ENCODE results near the gene GP9. TPM values are rescaled to one million over a fixed set of nuclear protein-coding genes. Genes with fewer than 3 reads are reported as not detected.

Gene GP9
- polyA plus RNA-seq, 1 of the 3 experiments (the other 2 are of a cell fraction): not detected

- H3K27ac ChIP-seq (ENCODE audit: low read depth in 2 of 2, low read length in 1 of 2): no peak overlapping the region
- H3K36me3 ChIP-seq (replicated peaks in 1 of 2; ENCODE audit: control insufficient read depth in 1 of 2, insufficient read depth in 2 of 2, low read length in 1 of 2): no peaks in the 10 kb centered on the region
- no peaks in the 10 kb centered on the region for H3F3A ChIP-seq (replicated peaks; ENCODE audit: insufficient read depth)
- H3K4me1 ChIP-seq (ENCODE audit: control insufficient read depth in 1 of 2, insufficient read depth in 2 of 2, low read depth in 1 of 2, low read length in 1 of 2): peaks cover 0 to 8% of the 10 kb centered on the region in 2 experiments; a peak in 1 of 4 replicates
- POLR2A ChIA-PET: no interaction called here
- TF ChIP-seq JUND (IDR thresholded peaks at IDR 0.05): no peak
- TF ChIP-seq MAX (IDR thresholded peaks at IDR 0.05; ENCODE audit: low read depth): no peak
- no peak for TF ChIP-seq TCF12 (IDR thresholded peaks at IDR 0.05)
- no peak for TF ChIP-seq REST (IDR thresholded peaks at IDR 0.05; ENCODE audit: low read depth, low read length)
- no peak for TF ChIP-seq NFIC (IDR thresholded peaks at IDR 0.05; ENCODE audit: borderline replicate concordance)
- TF ChIP-seq GABPA (IDR thresholded peaks at IDR 0.05; ENCODE audit: low read depth): no peak
- H3K4me3 ChIP-seq (ENCODE audit: low read depth in 2 of 2, low read length in 1 of 2): no peak overlapping the region
- CTCF ChIA-PET: interaction anchor here (1.5 to 7.3 kb wide), 4 partner anchors 11 to 44 kb away, joined by 3 to 46 read pairs (median 6); no protein-coding TSS in a partner anchor
- H3K27me3 ChIP-seq (ENCODE audit: insufficient read depth): no peaks in the 10 kb centered on the region
- no peaks in the 10 kb centered on the region for H3K9me2 ChIP-seq
- no peak for DNase-seq
- no peak overlapping the region for H3K4me2 ChIP-seq
- H3K9ac ChIP-seq: no peak overlapping the region
- H3K79me2 ChIP-seq (ENCODE audit: insufficient read depth): no peaks in the 10 kb centered on the region
- no peak overlapping the region for H2AFZ ChIP-seq (ENCODE audit: low read depth)
- WGBS (ENCODE audit: low lambda C conversion rate): 89% methylated on average over 4 of the region's 13 CpGs
- H3K9me3 ChIP-seq: no peaks in the 10 kb centered on the region
- H4K20me1 ChIP-seq (ENCODE audit: insufficient read depth): no peaks in the 10 kb centered on the region
These were observed 46.4 kb upstream of the GP9 start for GRCh38 chr3:129014148-129014547.

- Histone ChIP-seq H4K20me1 (ENCODE audit: insufficient read depth) (no peaks in the 10 kb centered on the region), H3K36me3 (replicated peaks in 1 of 2; ENCODE audit: control insufficient read depth in 1 of 2, insufficient read depth in 2 of 2, low read length in 1 of 2) (no peaks in the 10 kb centered on the region), H3F3A (replicated peaks; ENCODE audit: insufficient read depth) (no peaks in the 10 kb centered on the region), H3K9me2 (no peaks in the 10 kb centered on the region), H3K27ac (ENCODE audit: low read depth in 2 of 2, low read length in 1 of 2) (no peak overlapping the region), H3K9me3 (no peaks in the 10 kb centered on the region), H3K27me3 (ENCODE audit: insufficient read depth) (no peaks in the 10 kb centered on the region), H3K4me2 (no peak overlapping the region), H3K79me2 (ENCODE audit: insufficient read depth) (no peaks in the 10 kb centered on the region), H2AFZ (ENCODE audit: low read depth) (no peak overlapping the region), H3K4me3 (ENCODE audit: low read depth in 2 of 2, low read length in 1 of 2) (no peak overlapping the region), H3K9ac (no peak overlapping the region), H3K4me1 (ENCODE audit: control insufficient read depth in 1 of 2, insufficient read depth in 2 of 2, low read depth in 1 of 2, low read length in 1 of 2) (peaks cover 0 to 8% of the 10 kb centered on the region in 2 experiments; a peak in 1 of 4 replicates)
- no peak for DNase-seq
- POLR2A ChIA-PET: no interaction called here
- CTCF ChIA-PET: interaction anchor here (1.6 to 7.3 kb wide), 5 partner anchors 9 to 44 kb away, joined by 4 to 46 read pairs (median 9); no protein-coding TSS in a partner anchor
- WGBS (ENCODE audit: low lambda C conversion rate): 65% methylated on average over 8 of the region's 9 CpGs
- TF ChIP-seq MXI1 (IDR thresholded peaks at IDR 0.05; ENCODE audit: low read depth, low read length): no peak
- no peak for TF ChIP-seq RCOR1 (IDR thresholded peaks at IDR 0.05; ENCODE audit: low read length)
- no peak for TF ChIP-seq GABPA (IDR thresholded peaks at IDR 0.05; ENCODE audit: low read depth)
These were observed 45.7 kb upstream of the GP9 start for GRCh38 chr3:129014793-129015345.
